GM18499 (cell line): Measurements from ENCODE around the gene CASP12.

ENCODE experiments used
- ATAC-seq: cut with Tn5 transposase; IDR thresholded peaks from one replicate; pipeline ENCODE4 v1.9.1; 2021; ENCODE audit warnings: moderate number of reproducible peaks; ENCODE audit not compliant: insufficient read depth, unreplicated experiment

Gene CASP12

GRCh38 chr11:104892723-104893511 lies 5.3 kb downstream of the CASP12 start:
- ATAC-seq = no peak

GRCh38 chr11:104891135-104891534 lies 7.1 kb downstream of the CASP12 start:
- ATAC-seq = no peak

- ATAC-seq = no peak
Measured at GRCh38 chr11:104883342-104883741, 14.9 kb downstream of the CASP12 start.

- peak; percentile 72 for ATAC-seq
Measured at GRCh38 chr11:104881117-104881794, 17.0 kb downstream of the CASP12 start.

- ATAC-seq = no peak
Measured at GRCh38 chr11:104879514-104880190, 18.6 kb downstream of the CASP12 start.

- peak; percentile 39 for ATAC-seq
Measured at GRCh38 chr11:104876861-104877431, 21.3 kb downstream of the CASP12 start.

- ATAC-seq = no peak
Measured at GRCh38 chr11:104876324-104876723, 21.9 kb downstream of the CASP12 start.

- no peak for ATAC-seq
Measured at GRCh38 chr11:104873252-104873651, 25.0 kb downstream of the CASP12 start.

- no peak for ATAC-seq
Measured at GRCh38 chr11:104872393-104872792, 25.9 kb downstream of the CASP12 start.

GRCh38 chr11:104870910-104871309 lies 27.4 kb downstream of the CASP12 start:
- no peak for ATAC-seq

- no peak for ATAC-seq
Measured at GRCh38 chr11:104866815-104867214, 31.4 kb downstream of the CASP12 start.

GRCh38 chr11:104858882-104859775 lies 39.1 kb downstream of the CASP12 start:
- no peak for ATAC-seq

GRCh38 chr11:104856607-104857006 lies 41.7 kb downstream of the CASP12 start:
- ATAC-seq = no peak

GRCh38 chr11:104855965-104856364 lies 42.3 kb downstream of the CASP12 start:
- ATAC-seq = no peak

GRCh38 chr11:104853276-104853675 lies 45.0 kb downstream of the CASP12 start:
- no peak for ATAC-seq

- no peak for ATAC-seq
Measured at GRCh38 chr11:104852811-104853210, 45.4 kb downstream of the CASP12 start.

GRCh38 chr11:104846216-104846615 lies 52.0 kb downstream of the CASP12 start:
- ATAC-seq = no peak

- ATAC-seq = no peak
Measured at GRCh38 chr11:104844451-104844850, 53.8 kb downstream of the CASP12 start.

GRCh38 chr11:104843150-104843836 lies 55.0 kb downstream of the CASP12 start:
- peak; percentile 56 for ATAC-seq
